Ascending aorta (tissue), 2 donors: ENCODE measurements around the gene FH. TPM values are rescaled to one million over a fixed set of nuclear protein-coding genes. Genes with fewer than 3 reads are reported as not detected.

ENCODE experiments used
- DNase-seq, 2 donors: peaks; one replicate each; pipeline ENCODE4 v3.0.0-alpha.2; 2019; ENCODE audit warnings: low spot score in 2 of 2
- H3K27ac ChIP-seq, 2 donors: fragments of 200-600 bp; sonication (generic); one replicate each; pipeline ENCODE4 v1.5.1; 2016 to 2017; ENCODE audit warnings: mild to moderate bottlenecking in 1 of 2
- H3K27me3 ChIP-seq: fragments of 200-600 bp; sonication (generic); one replicate; pipeline ENCODE4 v1.5.1; 2017
- H3K36me3 ChIP-seq, 2 donors: fragments of 200-600 bp; sonication (generic); one replicate each; pipeline ENCODE4 v1.5.1; 2016
- H3K4me1 ChIP-seq, 2 donors: fragments of 200-600 bp; sonication (generic); one replicate each; pipeline ENCODE4 v1.5.1; 2016 to 2017; ENCODE audit warnings: mild to moderate bottlenecking in 1 of 2
- H3K4me3 ChIP-seq, 2 donors: fragments of 200-600 bp; sonication (generic); one replicate each; pipeline ENCODE4 v1.5.1; 2016 to 2017; ENCODE audit warnings: mild to moderate bottlenecking in 1 of 2
- H3K9me3 ChIP-seq, 2 donors: fragments of 200-600 bp; sonication (generic); one replicate each; pipeline ENCODE4 v1.5.1; 2016
- CTCF ChIP-seq, 3 experiments: fragments of 200-600 bp in 2 of 3; fragments of 450-650 bp in 1 of 3; sonication (generic) in 2 of 3; IDR thresholded peaks; one replicate each; pipeline ENCODE4 v1.5.1; 2016 to 2019; ENCODE audit warnings: antibody characterized with exemption in 3 of 3, mild to moderate bottlenecking in 1 of 3, moderate library complexity in 1 of 3
- intact Hi-C: fragments of 100-400 bp; cut with DNase I; formaldehyde crosslinking; loops from one replicate; pipeline ENCODE4 v1.15.1; 2023
- total RNA-seq: library from RNA; depleted of rRNA; stranded (reverse); fragments of >200 nt; gene quantifications from one replicate; pipeline ENCODE4 v1.1.0, GENCODE V29; 2016

The FH gene
- total RNA-seq, 1 donor from 2014 or later = 29.9 TPM

GRCh38 chr1:241464985-241465384, 54.6 kb downstream of the FH start:
- intact Hi-C loops = no loop called here
- Histone ChIP-seq H3K4me3 (no peak overlapping the region), H3K27ac (no peak overlapping the region), H3K36me3 (no peaks in the 10 kb centered on the region), H3K9me3 (no peaks in the 10 kb centered on the region), H3K4me1 (no peaks in the 10 kb centered on the region), H3K27me3 (no peaks in the 10 kb centered on the region)
- DNase-seq = no peak
- no peak for TF ChIP-seq CTCF (IDR thresholded peaks at IDR 0.05)

GRCh38 chr1:241462391-241462790, 57.2 kb downstream of the FH start:
- no peaks in the 10 kb centered on the region for H3K4me1 ChIP-seq
- H3K9me3 ChIP-seq = no peaks in the 10 kb centered on the region
- H3K36me3 ChIP-seq = no peaks in the 10 kb centered on the region
- DNase-seq = no peak
- intact Hi-C loops = no loop called here
- H3K4me3 ChIP-seq = no peak overlapping the region
- H3K27ac ChIP-seq = no peak overlapping the region
- no peaks in the 10 kb centered on the region for H3K27me3 ChIP-seq
- TF ChIP-seq CTCF (IDR thresholded peaks at IDR 0.05) = no peak

GRCh38 chr1:241460098-241460873, 59.3 kb downstream of the FH start:
- Histone ChIP-seq H3K36me3 (no peaks in the 10 kb centered on the region), H3K27me3 (no peaks in the 10 kb centered on the region), H3K9me3 (no peaks in the 10 kb centered on the region), H3K4me3 (no peak overlapping the region), H3K27ac (no peak overlapping the region), H3K4me1 (no peaks in the 10 kb centered on the region)
- intact Hi-C loops = no loop called here
- TF ChIP-seq CTCF (IDR thresholded peaks at IDR 0.05) = no peak
- no peak for DNase-seq

- Histone ChIP-seq H3K4me3 (no peak overlapping the region), H3K27me3 (no peaks in the 10 kb centered on the region), H3K9me3 (no peaks in the 10 kb centered on the region), H3K27ac (no peak overlapping the region), H3K4me1 (no peaks in the 10 kb centered on the region), H3K36me3 (no peaks in the 10 kb centered on the region)
- DNase-seq = no peak
- intact Hi-C loops = no loop called here
- TF ChIP-seq CTCF (IDR thresholded peaks at IDR 0.05) = no peak
These were observed 60.3 kb downstream of the FH start for GRCh38 chr1:241459186-241459802.

- no peak overlapping the region for H3K27ac ChIP-seq
- intact Hi-C loops = no loop called here
- H3K4me3 ChIP-seq = no peak overlapping the region
- no peaks in the 10 kb centered on the region for H3K4me1 ChIP-seq
- TF ChIP-seq CTCF (IDR thresholded peaks at IDR 0.05) = no peak
- no peaks in the 10 kb centered on the region for H3K36me3 ChIP-seq
- no peaks in the 10 kb centered on the region for H3K9me3 ChIP-seq
- no peak for DNase-seq
- H3K27me3 ChIP-seq = no peaks in the 10 kb centered on the region
These were observed 62.1 kb downstream of the FH start for GRCh38 chr1:241457421-241457820.
